Thyroid gland (tissue), 4 donors: ENCODE results near the gene SEMA4D.

Experiments used
- POLR2A ChIP-seq, 2 donors: fragments of 450-650 bp; IDR thresholded peaks; one replicate each; pipeline ENCODE4 v1.6.1; 2017; ENCODE audit warnings: antibody characterized with exemption in 2 of 2, mild to moderate bottlenecking in 2 of 2, moderate library complexity in 1 of 2
- TF ChIP-seq, protein P1 (sequence below), 6 experiments: fragments of 200-600 bp in 3 of 6; fragments of 450-650 bp in 3 of 6; sonication (generic) in 3 of 6; IDR thresholded peaks; one replicate each; pipeline ENCODE4 v1.5.1; 2016 to 2019; ENCODE audit warnings: antibody characterized with exemption in 6 of 6, mild to moderate bottlenecking in 2 of 6, inconsistent platforms in 1 of 6, moderate library complexity in 1 of 6

GRCh38 chr9:89477384-89477783, 20.5 kb downstream of the SEMA4D start:
- TF ChIP-seq, protein P1, sequence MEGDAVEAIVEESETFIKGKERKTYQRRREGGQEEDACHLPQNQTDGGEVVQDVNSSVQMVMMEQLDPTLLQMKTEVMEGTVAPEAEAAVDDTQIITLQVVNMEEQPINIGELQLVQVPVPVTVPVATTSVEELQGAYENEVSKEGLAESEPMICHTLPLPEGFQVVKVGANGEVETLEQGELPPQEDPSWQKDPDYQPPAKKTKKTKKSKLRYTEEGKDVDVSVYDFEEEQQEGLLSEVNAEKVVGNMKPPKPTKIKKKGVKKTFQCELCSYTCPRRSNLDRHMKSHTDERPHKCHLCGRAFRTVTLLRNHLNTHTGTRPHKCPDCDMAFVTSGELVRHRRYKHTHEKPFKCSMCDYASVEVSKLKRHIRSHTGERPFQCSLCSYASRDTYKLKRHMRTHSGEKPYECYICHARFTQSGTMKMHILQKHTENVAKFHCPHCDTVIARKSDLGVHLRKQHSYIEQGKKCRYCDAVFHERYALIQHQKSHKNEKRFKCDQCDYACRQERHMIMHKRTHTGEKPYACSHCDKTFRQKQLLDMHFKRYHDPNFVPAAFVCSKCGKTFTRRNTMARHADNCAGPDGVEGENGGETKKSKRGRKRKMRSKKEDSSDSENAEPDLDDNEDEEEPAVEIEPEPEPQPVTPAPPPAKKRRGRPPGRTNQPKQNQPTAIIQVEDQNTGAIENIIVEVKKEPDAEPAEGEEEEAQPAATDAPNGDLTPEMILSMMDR (IDR thresholded peaks at IDR 0.05): no peak
- TF ChIP-seq POLR2A (IDR thresholded peaks at IDR 0.05): no peak
